ENCODE results near the gene OSBPL5.

DNA sequence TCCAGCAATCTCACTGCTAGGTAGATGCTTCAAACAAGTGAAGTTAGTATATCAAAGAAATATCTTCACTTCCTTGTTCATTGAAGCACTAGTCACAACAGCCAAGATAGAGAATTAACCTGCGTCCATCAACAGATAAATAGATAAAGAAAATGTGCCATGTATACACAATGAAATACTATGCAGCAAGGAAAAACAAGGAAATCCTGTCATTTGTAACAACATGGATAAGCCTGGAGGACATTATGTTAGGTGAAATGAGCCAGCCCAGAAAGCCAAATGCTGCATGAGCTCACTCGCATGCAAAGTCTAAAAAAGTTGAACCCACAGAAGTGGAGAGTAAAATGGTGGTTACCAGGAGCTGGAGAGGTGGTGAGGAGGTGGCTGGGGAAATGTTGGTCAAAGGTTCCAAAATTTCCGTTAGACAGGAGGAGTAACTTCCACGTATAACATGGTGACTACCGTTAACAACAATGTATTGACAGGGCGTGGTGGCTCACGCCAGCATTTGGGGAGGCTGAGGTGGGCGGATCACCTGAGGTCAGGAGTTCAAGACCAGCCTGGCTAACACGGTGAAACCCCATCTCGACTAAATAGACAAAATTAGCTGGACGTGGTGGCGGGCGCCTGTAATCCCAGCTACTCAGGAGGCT is 84.3 kb downstream of the OSBPL5 start:
- TF ChIP-seq, protein P1, sequence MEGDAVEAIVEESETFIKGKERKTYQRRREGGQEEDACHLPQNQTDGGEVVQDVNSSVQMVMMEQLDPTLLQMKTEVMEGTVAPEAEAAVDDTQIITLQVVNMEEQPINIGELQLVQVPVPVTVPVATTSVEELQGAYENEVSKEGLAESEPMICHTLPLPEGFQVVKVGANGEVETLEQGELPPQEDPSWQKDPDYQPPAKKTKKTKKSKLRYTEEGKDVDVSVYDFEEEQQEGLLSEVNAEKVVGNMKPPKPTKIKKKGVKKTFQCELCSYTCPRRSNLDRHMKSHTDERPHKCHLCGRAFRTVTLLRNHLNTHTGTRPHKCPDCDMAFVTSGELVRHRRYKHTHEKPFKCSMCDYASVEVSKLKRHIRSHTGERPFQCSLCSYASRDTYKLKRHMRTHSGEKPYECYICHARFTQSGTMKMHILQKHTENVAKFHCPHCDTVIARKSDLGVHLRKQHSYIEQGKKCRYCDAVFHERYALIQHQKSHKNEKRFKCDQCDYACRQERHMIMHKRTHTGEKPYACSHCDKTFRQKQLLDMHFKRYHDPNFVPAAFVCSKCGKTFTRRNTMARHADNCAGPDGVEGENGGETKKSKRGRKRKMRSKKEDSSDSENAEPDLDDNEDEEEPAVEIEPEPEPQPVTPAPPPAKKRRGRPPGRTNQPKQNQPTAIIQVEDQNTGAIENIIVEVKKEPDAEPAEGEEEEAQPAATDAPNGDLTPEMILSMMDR (conservative IDR thresholded peaks at IDR 0.05; ENCODE audit: low read length) = no peak
- no peak for TF ChIP-seq EZH2phosphoT487 (IDR thresholded peaks at IDR 0.05; ENCODE audit: borderline replicate concordance)

All from Loucy (cell line).